ENCODE results near the gene GPBP1. TPM values are rescaled to one million over a fixed set of nuclear protein-coding genes. Genes with fewer than 3 reads are reported as not detected.

Gene GPBP1
- total RNA-seq, 1 experiment from 2014 or later, result 54.4 TPM

GRCh38 chr5:57199866-57200265 is 26.0 kb downstream of the GPBP1 start:
- H3K27me3 ChIP-seq (ENCODE audit: control insufficient read depth, insufficient read depth, low read length), result no peaks in the 10 kb centered on the region
- intact Hi-C loops (cut with micrococcal nuclease; ENCODE audit: unreplicated experiment), result no loop called here
- in situ Hi-C loops (cut with HindIII; ENCODE audit: low pct_unique_long_range_greater_than_20kb, low sequenced_read_pairs), result no loop called here
- H3K9me3 ChIP-seq (ENCODE audit: control insufficient read depth, insufficient read depth, low read depth, low read length), result no peaks in the 10 kb centered on the region
- no peak overlapping the region for H3K27ac ChIP-seq (ENCODE audit: low read length)
- ATAC-seq, result no peak
- TF ChIP-seq POLR2AphosphoS5 (IDR thresholded peaks at IDR 0.05; ENCODE audit: low read depth, low read length), result no peak
- H3K4me1 ChIP-seq (ENCODE audit: control insufficient read depth, insufficient read depth, low read length), result no peaks in the 10 kb centered on the region
- no peaks in the 10 kb centered on the region for H3K36me3 ChIP-seq (ENCODE audit: control insufficient read depth, insufficient read depth, low read length)
- no TSS peak for BruUV-seq (replicated peaks)
- CTCF ChIA-PET, result no interaction called here
- POLR2A ChIA-PET, result no interaction called here
- no peak for DNase-seq (ENCODE audit: low read depth, low spot score)
- H3K4me3 ChIP-seq (ENCODE audit: low read depth in 2 of 2, low read length in 2 of 2), result no peak overlapping the region

- BruUV-seq (replicated peaks), result no TSS peak
- CTCF ChIA-PET, result no interaction called here
- DNase-seq (ENCODE audit: low read depth, low spot score), result no peak
These were observed 29.0 kb downstream of the GPBP1 start for GRCh38 chr5:57202811-57203210.

More at GRCh38 chr5:57202811-57203210, 29.0 kb downstream of the GPBP1 start:
- 0 out of 2 replicates have a peak, but pooled peaks cover 3% of the 10 kb centered on the region for H3K4me1 ChIP-seq (ENCODE audit: control insufficient read depth, insufficient read depth, low read length)
- H3K9me3 ChIP-seq (ENCODE audit: control insufficient read depth, insufficient read depth, low read depth, low read length), result no peaks in the 10 kb centered on the region
- H3K27ac ChIP-seq (ENCODE audit: low read length), result no peak overlapping the region
- H3K4me3 ChIP-seq (ENCODE audit: low read depth in 2 of 2, low read length in 2 of 2), result no peak overlapping the region
- no peak for ATAC-seq
- TF ChIP-seq SIN3A (IDR thresholded peaks at IDR 0.05; ENCODE audit: borderline replicate concordance, insufficient read depth, low read depth, low read length) (no peak), POLR2AphosphoS5 (IDR thresholded peaks at IDR 0.05; ENCODE audit: low read depth, low read length) (no peak), CTCF (IDR thresholded peaks at IDR 0.05) (no peak), REST (IDR thresholded peaks at IDR 0.05; ENCODE audit: insufficient read depth in 1 of 2, low read depth in 2 of 2, low read length in 1 of 2) (no peak), TCF7L2 (IDR thresholded peaks at IDR 0.05; ENCODE audit: low read depth, low read length) (no peak)
- POLR2A ChIA-PET, result interaction anchor here (0.5 to 0.6 kb wide), 2 partner anchors 67 to 304 kb away, joined by 3 read pairs; no protein-coding TSS in a partner anchor
- no peaks in the 10 kb centered on the region for H3K36me3 ChIP-seq (ENCODE audit: control insufficient read depth, insufficient read depth, low read length)
- intact Hi-C loops (cut with micrococcal nuclease; ENCODE audit: unreplicated experiment), result no loop called here
- in situ Hi-C loops (cut with HindIII; ENCODE audit: low pct_unique_long_range_greater_than_20kb, low sequenced_read_pairs), result no loop called here
- no peaks in the 10 kb centered on the region for H3K27me3 ChIP-seq (ENCODE audit: control insufficient read depth, insufficient read depth, low read length)
